DOHH2 (cell line): ENCODE data around the gene GPAM.

Source experiments
- H3F3A ChIP-seq: fragments of 200-600 bp; sonication (generic), shearing (Covaris generic); 2 replicates; pipeline ENCODE4 v1.6.0; 2016; ENCODE audit warnings: antibody characterized with exemption, mild to moderate bottlenecking; ENCODE audit not compliant: control insufficient read depth, insufficient read depth
- H3K27ac ChIP-seq: fragments of 200-600 bp; sonication (generic); 2 replicates; pipeline ENCODE4 v1.5.1; 2014; ENCODE audit warnings: low read depth, mild to moderate bottlenecking, low read length, moderate library complexity
- H3K27me3 ChIP-seq: fragments of 200-600 bp; sonication (generic); 2 replicates; pipeline ENCODE4 v1.6.1; 2014; ENCODE audit warnings: mild to moderate bottlenecking, low read length, mixed read lengths; ENCODE audit not compliant: control insufficient read depth
- H3K36me3 ChIP-seq: fragments of 200-600 bp; sonication (generic); 2 replicates; pipeline ENCODE4 v1.6.1; 2014; ENCODE audit warnings: mild to moderate bottlenecking, low read length, moderate library complexity, mixed read lengths; ENCODE audit not compliant: control insufficient read depth
- H3K4me1 ChIP-seq: fragments of 200-600 bp; sonication (generic); 2 replicates; pipeline ENCODE4 v1.6.1; 2014; ENCODE audit warnings: mild to moderate bottlenecking, low read length, mixed read lengths; ENCODE audit not compliant: control insufficient read depth
- H3K4me2 ChIP-seq: fragments of 200-600 bp; sonication (generic); 2 replicates; pipeline ENCODE4 v1.6.0; 2014; ENCODE audit warnings: mild to moderate bottlenecking, low read length, moderate library complexity
- H3K4me3 ChIP-seq: fragments of 200-600 bp; sonication (generic); 2 replicates; pipeline ENCODE4 v1.5.1; 2014; ENCODE audit warnings: mild to moderate bottlenecking, low read length, mixed read lengths
- H3K79me2 ChIP-seq: fragments of 200-600 bp; sonication (generic); 2 replicates; pipeline ENCODE4 v1.6.1; 2014; ENCODE audit warnings: mild to moderate bottlenecking, low read length, mixed read lengths; ENCODE audit not compliant: control insufficient read depth
- H3K9me2 ChIP-seq: fragments of 200-600 bp; sonication (generic); replicated peaks from 2 replicates; pipeline ENCODE4 v1.6.1; 2014; ENCODE audit warnings: mild to moderate bottlenecking, low read length, mixed read lengths; ENCODE audit not compliant: control insufficient read depth
- H3K9me3 ChIP-seq: fragments of 200-600 bp; sonication (generic); 2 replicates; pipeline ENCODE4 v1.6.1; 2014; ENCODE audit warnings: antibody characterized with exemption, low read length, mixed read lengths; ENCODE audit not compliant: control insufficient read depth, insufficient read depth
- H4K20me1 ChIP-seq: fragments of 200-600 bp; sonication (generic); 2 replicates; pipeline ENCODE4 v1.6.0; 2014; ENCODE audit warnings: low read depth, mild to moderate bottlenecking, antibody characterized with exemption, low read length, moderate library complexity; ENCODE audit not compliant: control insufficient read depth, insufficient read depth
- EZH2phosphoT487 ChIP-seq: fragments of 200-600 bp; sonication (generic); IDR thresholded peaks from 2 replicates; pipeline ENCODE4 v1.6.1; 2017; ENCODE audit warnings: borderline replicate concordance, mild to moderate bottlenecking, antibody characterized with exemption, low read length, moderate library complexity, mixed read lengths
- TF ChIP-seq, protein P1 (sequence below): fragments of 200-600 bp; sonication (generic); IDR thresholded peaks from one replicate; pipeline ENCODE4 v1.5.1; 2014; ENCODE audit warnings: antibody characterized with exemption, mild to moderate bottlenecking, low read depth, low read length; ENCODE audit not compliant: poor library complexity, severe bottlenecking

The GPAM gene

GRCh38 chr10:112176543-112176942 is 7.0 kb downstream of the GPAM start:
- Histone ChIP-seq H3K4me3 (no peak overlapping the region), H4K20me1 (no peaks in the 10 kb centered on the region), H3K4me2 (no peak overlapping the region), H3K79me2 (no peaks in the 10 kb centered on the region), H3F3A (no peaks in the 10 kb centered on the region), H3K4me1 (no peaks in the 10 kb centered on the region), H3K9me3 (no peaks in the 10 kb centered on the region), H3K9me2 (no peaks in the 10 kb centered on the region), H3K27ac (no peak overlapping the region), H3K27me3 (no peaks in the 10 kb centered on the region), H3K36me3 (peaks cover 36% of the 10 kb centered on the region)
- TF ChIP-seq, protein P1, sequence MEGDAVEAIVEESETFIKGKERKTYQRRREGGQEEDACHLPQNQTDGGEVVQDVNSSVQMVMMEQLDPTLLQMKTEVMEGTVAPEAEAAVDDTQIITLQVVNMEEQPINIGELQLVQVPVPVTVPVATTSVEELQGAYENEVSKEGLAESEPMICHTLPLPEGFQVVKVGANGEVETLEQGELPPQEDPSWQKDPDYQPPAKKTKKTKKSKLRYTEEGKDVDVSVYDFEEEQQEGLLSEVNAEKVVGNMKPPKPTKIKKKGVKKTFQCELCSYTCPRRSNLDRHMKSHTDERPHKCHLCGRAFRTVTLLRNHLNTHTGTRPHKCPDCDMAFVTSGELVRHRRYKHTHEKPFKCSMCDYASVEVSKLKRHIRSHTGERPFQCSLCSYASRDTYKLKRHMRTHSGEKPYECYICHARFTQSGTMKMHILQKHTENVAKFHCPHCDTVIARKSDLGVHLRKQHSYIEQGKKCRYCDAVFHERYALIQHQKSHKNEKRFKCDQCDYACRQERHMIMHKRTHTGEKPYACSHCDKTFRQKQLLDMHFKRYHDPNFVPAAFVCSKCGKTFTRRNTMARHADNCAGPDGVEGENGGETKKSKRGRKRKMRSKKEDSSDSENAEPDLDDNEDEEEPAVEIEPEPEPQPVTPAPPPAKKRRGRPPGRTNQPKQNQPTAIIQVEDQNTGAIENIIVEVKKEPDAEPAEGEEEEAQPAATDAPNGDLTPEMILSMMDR: no peak

- Histone ChIP-seq H3K27me3 (no peaks in the 10 kb centered on the region), H3K9me2 (no peaks in the 10 kb centered on the region), H3K79me2 (no peaks in the 10 kb centered on the region), H3K4me2 (no peak overlapping the region), H3K27ac (no peak overlapping the region), H3K36me3 (peaks cover 37% of the 10 kb centered on the region), H3K9me3 (no peaks in the 10 kb centered on the region), H3F3A (no peaks in the 10 kb centered on the region), H3K4me1 (no peaks in the 10 kb centered on the region), H4K20me1 (no peaks in the 10 kb centered on the region), H3K4me3 (no peak overlapping the region)
- TF ChIP-seq, protein P1: no peak
- no peak for TF ChIP-seq EZH2phosphoT487
These were observed 8.2 kb downstream of the GPAM start for GRCh38 chr10:112175409-112175808.

- Histone ChIP-seq H3K4me1 (no peaks in the 10 kb centered on the region), H3K27ac (no peak overlapping the region)
These were observed 10.4 kb downstream of the GPAM start for GRCh38 chr10:112173206-112173605.

More at GRCh38 chr10:112173206-112173605, 10.4 kb downstream of the GPAM start:
- Histone ChIP-seq H3K79me2 (no peaks in the 10 kb centered on the region), H3K36me3 (peaks cover 35% of the 10 kb centered on the region), H3K9me2 (no peaks in the 10 kb centered on the region), H3K9me3 (no peaks in the 10 kb centered on the region), H3K4me2 (no peak overlapping the region), H3K4me3 (no peak overlapping the region), H3F3A (no peaks in the 10 kb centered on the region), H4K20me1 (no peaks in the 10 kb centered on the region), H3K27me3 (no peaks in the 10 kb centered on the region)
- TF ChIP-seq, protein P1: no peak
- no peak for TF ChIP-seq EZH2phosphoT487
